Activated CD4-positive, alpha-beta T cell treated with anti-CD3 and anti-CD28 coated beads, Interleukin-2, amount 50 U/mL, for 4 hours (primary cell): ENCODE results near the gene YPEL2.
"Not testable (repeated sequence)": the region's sequence is repeated elsewhere in the genome, so short reads cannot be mapped to it uniquely, and the experiment has no call there.

Experiments used
- DNase-seq, 2 experiments: peaks; one replicate each; pipeline ENCODE4 v3.0.0-alpha.2; 2020

Gene YPEL2

GRCh38 chr17:59378675-59379074, 47.2 kb downstream of the YPEL2 start:
- no peak for DNase-seq

GRCh38 chr17:59380474-59380873, 49.0 kb downstream of the YPEL2 start:
- no peak for DNase-seq

DNA sequence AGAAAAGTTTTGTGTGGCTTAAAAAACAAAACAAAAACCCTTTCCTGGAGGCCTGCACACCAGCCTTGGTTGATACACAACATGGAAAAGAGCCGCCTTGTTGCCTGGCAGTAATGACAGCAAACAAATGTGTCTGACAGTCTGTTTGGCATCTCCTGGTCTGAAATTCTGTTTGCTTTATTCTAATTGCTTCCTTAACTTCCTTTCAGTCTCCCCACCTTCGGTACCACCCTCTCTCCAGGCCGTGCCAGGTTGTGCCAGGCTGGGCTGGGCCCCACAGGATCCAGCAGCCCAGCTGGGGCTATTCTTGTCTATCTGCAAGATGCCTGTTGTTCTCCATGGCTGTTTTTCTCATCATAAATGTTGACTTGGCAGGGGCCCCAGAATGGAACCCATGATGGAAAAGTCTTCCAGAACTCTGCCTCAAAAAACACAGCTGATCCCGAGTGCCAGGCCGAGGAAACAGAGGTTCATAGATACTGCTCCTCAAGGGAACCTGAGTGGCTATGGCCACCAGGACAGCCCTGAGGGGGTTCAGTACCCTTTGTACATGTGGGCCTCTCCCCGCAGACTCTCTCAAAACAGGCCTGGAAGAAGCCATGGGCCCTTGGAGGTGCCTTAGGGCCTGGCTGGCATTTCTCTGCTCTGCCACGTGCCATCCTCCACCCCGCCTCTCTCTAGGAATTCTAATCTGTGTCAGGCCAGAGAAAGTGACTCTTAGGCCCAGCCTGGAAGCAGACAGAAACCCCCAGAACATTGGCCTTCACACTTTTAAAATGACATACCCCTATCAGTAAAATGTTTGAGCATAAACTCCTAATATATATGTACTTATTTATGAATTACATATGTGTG, 50.5 kb downstream of the YPEL2 start:
- no peak for DNase-seq

DNA sequence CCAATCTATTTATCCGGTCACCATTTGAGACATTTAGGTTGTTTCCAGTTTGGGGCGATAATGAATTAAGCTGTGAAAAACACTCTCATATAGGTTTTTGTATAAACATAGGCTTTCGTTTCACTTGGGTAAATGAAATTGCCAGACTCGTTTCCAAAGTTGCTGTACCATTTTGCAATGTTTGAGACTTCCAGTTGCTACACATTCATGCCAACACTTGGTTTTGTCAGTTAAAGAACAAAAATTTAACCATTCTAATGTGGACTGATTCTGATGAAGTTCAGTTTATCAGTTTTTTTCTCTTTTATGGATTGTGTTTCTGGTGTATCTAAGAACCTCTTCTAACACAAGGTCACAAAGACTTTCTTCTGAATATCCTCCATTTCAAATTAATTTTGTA, 52.4 kb downstream of the YPEL2 start:
- no peak for DNase-seq

- DNase-seq = no peak
Measured at GRCh38 chr17:59387351-59388068, 56.1 kb downstream of the YPEL2 start.

- DNase-seq = no peak
Measured at GRCh38 chr17:59388069-59388556, 56.7 kb downstream of the YPEL2 start.

DNA sequence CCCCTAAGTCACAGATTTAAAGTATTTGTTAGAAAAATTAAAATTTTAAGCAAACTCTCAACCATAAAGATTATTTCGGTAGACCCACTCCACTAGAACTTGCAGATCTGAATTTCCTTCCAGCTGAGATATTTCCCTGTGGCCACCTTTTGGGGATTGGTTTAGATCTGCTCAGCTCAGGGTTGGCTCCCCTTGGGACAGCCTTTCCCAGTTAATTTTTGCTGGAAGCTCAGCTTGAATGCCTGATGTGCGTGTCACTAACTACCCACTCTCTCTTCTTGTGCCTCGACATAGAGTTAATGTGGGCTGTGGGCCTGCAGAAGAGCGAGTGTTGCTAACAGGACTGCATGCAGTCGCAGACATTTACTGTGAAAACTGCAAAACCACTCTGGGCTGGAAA, 57.6 kb downstream of the YPEL2 start:
- DNase-seq = no peak

GRCh38 chr17:59391021-59391420, 59.6 kb downstream of the YPEL2 start:
- no peak for DNase-seq

DNA sequence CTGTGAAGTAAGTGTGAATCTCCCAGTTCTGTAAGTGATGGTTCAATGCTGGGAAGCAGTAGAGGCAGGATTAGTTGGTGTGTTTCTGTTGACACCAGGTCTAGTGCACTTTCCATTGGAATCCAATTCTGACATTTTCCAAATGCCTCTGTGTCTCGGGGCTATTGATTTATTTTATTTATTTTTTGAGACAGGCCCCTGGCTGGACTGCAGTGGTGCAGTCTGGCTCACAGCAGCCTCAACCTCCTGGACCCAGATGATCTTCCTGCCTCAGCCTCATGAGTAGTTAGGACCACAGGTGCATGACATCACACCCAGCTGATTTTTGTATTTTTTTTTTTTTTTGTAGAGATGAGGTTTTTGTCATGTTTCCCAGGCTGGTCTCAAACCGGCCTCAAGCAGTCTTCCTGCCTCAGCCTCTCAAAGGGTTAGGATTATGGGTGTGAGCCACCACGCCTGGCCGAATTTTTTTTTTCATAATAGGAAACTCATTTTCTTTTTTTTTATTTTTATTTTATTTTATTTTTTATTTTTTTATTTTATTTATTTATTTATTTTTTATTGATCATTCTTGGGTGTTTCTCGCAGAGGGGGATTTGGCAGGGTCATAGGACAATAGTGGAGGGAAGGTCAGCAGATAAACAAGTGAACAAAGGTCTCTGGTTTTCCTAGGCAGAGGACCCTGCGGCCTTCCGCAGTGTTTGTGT, 61.7 kb downstream of the YPEL2 start:
- no peak for DNase-seq

GRCh38 chr17:59393742-59394410, 62.4 kb downstream of the YPEL2 start:
- DNase-seq = not testable (repeated sequence)

DNA sequence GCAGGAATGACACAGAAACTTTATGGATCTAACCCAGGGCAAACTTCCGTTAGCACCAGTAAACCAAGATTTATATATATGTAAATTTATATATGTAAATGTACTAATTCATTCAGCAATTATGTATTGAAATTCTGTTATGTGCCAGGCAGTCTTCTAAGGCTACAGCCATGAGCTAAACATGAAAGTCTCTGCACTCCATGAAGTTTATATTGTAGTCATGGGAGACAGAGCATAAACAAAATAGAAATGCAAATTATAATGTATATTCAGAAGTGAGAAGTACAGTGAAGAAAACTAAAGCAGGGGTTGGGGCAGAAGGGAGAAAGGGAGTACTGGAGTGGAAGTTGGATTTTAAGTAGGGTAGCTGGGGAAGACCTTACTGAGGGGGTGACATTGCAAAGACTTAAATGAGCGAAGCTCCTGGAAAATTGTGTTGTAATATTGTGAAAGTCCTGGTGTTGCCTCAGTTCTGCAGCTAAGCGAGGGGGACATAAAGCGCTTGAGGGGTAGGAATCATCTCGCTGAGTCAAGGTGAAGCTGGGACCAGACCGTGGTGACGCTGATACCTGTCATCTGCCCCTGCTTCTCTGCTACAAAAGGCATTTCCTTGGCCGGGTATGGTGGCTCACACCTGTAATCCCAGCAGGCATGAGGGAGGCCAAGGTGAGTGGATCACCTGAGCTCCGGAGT, 64.8 kb downstream of the YPEL2 start:
- no peak for DNase-seq

GRCh38 chr17:59397316-59398073, 66.0 kb downstream of the YPEL2 start:
- no peak for DNase-seq

DNA sequence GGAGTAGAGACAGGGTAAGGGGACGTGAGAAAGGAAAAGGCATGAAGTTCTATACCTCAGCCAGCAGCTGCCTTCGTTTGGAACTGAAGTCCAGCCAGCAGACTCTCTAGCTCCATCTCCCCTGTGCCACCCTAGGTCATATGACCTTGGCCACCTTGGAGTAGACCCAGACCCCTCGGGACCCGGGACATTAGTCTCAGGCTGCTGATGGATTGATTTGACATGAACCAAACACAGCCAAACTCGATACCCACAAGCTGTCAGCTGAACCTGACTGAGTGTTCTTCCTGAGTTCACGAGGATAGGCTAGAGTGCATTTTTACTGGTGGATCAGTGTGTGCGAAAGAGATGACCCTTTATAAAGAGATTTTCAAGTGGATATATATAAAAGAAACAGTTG, 68.5 kb downstream of the YPEL2 start:
- no peak for DNase-seq

DNA sequence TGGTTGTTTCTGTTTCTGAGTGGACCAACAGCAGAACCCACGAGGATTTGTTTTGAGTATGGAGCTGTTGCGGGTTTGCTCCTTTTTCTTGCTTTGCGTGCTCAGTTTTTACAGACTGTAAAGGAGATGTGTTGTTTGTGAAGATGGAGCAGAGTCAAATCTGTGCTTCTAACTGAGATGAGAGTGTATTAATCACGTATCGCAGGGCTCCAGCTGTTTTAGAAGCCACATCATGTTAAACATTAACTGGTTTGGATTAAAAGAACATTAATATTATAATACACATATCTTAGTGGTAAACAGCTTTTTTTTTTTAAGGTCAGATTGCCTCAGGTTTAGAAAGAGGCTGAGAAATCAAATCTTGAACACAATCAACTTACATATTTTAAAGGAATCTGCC, 69.4 kb downstream of the YPEL2 start:
- DNase-seq = no peak

GRCh38 chr17:59401274-59401673, 69.8 kb downstream of the YPEL2 start:
- DNase-seq = no peak

DNA sequence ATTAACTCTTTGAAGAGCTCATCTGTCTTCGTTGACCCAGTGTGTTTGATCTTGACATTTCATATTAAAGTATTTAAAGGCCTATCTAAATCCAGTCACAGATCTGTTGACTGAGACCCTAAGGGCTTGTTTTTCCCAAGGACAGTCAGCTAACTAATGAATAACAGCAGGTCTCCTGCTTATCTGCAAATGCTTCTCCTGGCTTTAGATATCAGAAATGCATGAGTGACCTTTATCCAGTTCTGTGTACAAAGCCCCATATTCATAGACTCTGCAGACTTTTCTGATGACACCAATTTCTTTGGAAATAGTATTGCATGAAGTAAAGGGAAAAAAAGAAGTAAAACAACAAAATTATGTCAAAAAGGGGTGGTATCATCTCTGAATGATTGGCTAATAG, 70.3 kb downstream of the YPEL2 start:
- no peak for DNase-seq

DNA sequence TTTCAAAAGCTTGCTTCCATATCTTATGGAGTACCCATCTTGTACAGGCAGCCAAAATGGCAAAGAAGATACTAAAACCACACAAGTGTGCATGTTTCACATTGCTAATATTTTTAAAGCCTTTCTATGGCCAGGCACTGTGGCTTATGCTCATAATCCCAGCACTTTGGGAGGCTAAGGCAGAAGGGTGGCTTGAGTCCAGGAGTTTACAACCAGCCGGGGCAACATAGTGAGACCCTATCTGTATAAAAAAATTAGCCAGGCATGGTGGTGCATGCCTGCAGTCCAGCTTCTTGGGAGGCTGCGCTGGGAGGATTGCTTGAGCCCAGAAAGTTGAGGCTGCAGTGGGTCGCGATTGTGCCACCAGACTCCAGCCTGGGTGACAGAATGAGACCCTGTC, 71.3 kb downstream of the YPEL2 start:
- no peak for DNase-seq

DNA sequence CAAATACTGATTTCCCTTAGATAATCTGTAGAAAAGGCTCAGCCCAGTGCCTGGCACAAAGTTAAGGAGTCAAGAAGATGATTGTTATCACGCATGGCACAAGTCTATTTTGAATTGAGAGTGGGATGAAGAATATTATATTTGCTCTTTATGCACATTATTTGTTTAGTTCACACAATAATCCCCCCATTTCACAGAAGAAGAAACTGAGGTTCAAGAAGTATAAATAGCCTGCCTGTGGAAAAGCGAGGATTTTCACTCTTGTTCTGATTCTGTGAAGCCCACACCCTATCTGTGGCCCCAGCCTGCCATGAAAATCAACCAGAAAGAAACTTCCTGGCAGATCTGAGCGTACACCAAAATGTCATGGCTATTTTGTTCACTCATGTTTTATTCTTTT, 73.0 kb downstream of the YPEL2 start:
- DNase-seq = no peak

- no peak for DNase-seq
Measured at GRCh38 chr17:59405944-59406705, 74.7 kb downstream of the YPEL2 start.

DNA sequence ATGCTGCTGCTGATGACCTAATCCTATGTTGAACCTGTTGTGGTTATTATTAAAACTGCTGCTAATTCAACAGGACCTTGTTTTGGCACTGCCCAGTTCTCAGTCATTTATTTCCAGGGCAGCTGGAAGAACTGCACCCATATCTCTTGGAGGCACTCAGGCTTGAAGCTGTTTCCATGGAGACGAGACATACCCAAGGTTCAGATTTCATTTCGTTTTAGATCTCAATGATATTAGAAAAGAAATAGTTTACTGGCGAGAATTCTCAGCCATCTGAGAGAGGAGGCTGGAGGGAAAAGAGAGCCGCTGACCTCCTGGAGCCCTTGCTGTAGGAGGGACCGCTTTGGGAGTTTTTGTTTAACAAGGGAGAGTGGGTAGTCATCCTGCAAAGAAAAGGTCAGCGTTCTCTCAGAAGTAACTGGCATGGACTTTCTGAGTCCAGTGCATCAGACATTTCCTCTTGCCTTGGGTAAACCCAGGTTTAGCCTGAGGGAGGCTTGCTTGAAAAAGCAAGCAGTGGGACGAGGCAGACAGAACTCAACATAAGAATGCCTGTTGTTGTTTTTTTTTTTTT, 75.4 kb downstream of the YPEL2 start:
- no peak for DNase-seq
